IPS DF 6.9 (cell line): ENCODE data around the gene VPS13D.

Source experiments
- DNase-seq: peaks from one replicate; pipeline ENCODE4 v3.0.0-alpha.2; 2013; ENCODE audit warnings: low read depth, low spot score
- H3K27ac ChIP-seq: one replicate; pipeline ENCODE4 v1.5.1; 2013; ENCODE audit warnings: low read length, control low read depth
- H3K27me3 ChIP-seq: 2 replicates; pipeline ENCODE4 v1.6.1; 2013; ENCODE audit warnings: mild to moderate bottlenecking, low read length; ENCODE audit not compliant: control insufficient read depth, insufficient read depth
- H3K36me3 ChIP-seq: 2 replicates; pipeline ENCODE4 v1.6.1; 2013; ENCODE audit warnings: low read length; ENCODE audit not compliant: control insufficient read depth, insufficient read depth
- H3K4me1 ChIP-seq: 2 replicates; pipeline ENCODE4 v1.6.1; 2013; ENCODE audit warnings: low read length; ENCODE audit not compliant: control insufficient read depth, insufficient read depth
- H3K4me3 ChIP-seq: 2 replicates; pipeline ENCODE4 v1.5.1; 2013; ENCODE audit warnings: mild to moderate bottlenecking, low read length
- H3K9me3 ChIP-seq: 2 replicates; pipeline ENCODE4 v1.6.1; 2013; ENCODE audit warnings: low read length, inconsistent platforms; ENCODE audit not compliant: control insufficient read depth, insufficient read depth
- WGBS: extraction: QIAGEN DNeasy Blood & Tissue Kit; methylation state at CpG from one replicate; pipeline ENCODE4 v1.1.7; 2013; ENCODE audit warnings: mixed read lengths, missing lambda C conversion rate; ENCODE audit not compliant: insufficient read length, insufficient coverage; 5-methylcytosine and 5-hydroxymethylcytosine counted together

The VPS13D gene

GRCh38 chr1:12479311-12479710, 249.5 kb downstream of the VPS13D start:
- 0 out of 2 replicates have a peak, but pooled peaks cover 2% of the 10 kb centered on the region for H3K4me1 ChIP-seq
- no peak overlapping the region for H3K4me3 ChIP-seq
- H3K9me3 ChIP-seq = no peaks in the 10 kb centered on the region
- DNase-seq = no peak
- H3K27me3 ChIP-seq = no peaks in the 10 kb centered on the region
- no peak overlapping the region for H3K27ac ChIP-seq
- peaks cover 4% of the 10 kb centered on the region; the same call in 1 of the 2 replicates for H3K36me3 ChIP-seq
- WGBS = no CpG with 5 or more reads among the region's 6 CpGs

GRCh38 chr1:12480041-12480440, 250.2 kb downstream of the VPS13D start:
- no peaks in the 10 kb centered on the region for H3K9me3 ChIP-seq
- H3K4me1 ChIP-seq = 0 out of 2 replicates have a peak, but pooled peaks cover 2% of the 10 kb centered on the region
- DNase-seq = no peak
- no CpG with 5 or more reads among the region's 3 CpGs for WGBS
- peaks cover 4% of the 10 kb centered on the region; the same call in 1 of the 2 replicates for H3K36me3 ChIP-seq
- no peak overlapping the region for H3K27ac ChIP-seq
- H3K4me3 ChIP-seq = no peak overlapping the region
- no peaks in the 10 kb centered on the region for H3K27me3 ChIP-seq

- no CpG with 5 or more reads among the region's 5 CpGs for WGBS
- Histone ChIP-seq H3K36me3 (peaks cover 4% of the 10 kb centered on the region; the same call in 1 of the 2 replicates), H3K27ac (no peak overlapping the region), H3K27me3 (no peaks in the 10 kb centered on the region), H3K9me3 (no peaks in the 10 kb centered on the region), H3K4me1 (0 out of 2 replicates have a peak, but pooled peaks cover 2% of the 10 kb centered on the region), H3K4me3 (no peak overlapping the region)
- no peak for DNase-seq
Measured at GRCh38 chr1:12480748-12481362, 251.0 kb downstream of the VPS13D start.

GRCh38 chr1:12481928-12482327, 252.1 kb downstream of the VPS13D start:
- no CpG with 5 or more reads among the region's 6 CpGs for WGBS
- Histone ChIP-seq H3K27me3 (no peaks in the 10 kb centered on the region), H3K9me3 (no peaks in the 10 kb centered on the region), H3K4me1 (0 out of 2 replicates have a peak, but pooled peaks cover 2% of the 10 kb centered on the region), H3K4me3 (no peak overlapping the region), H3K36me3 (peaks cover 4% of the 10 kb centered on the region; the same call in 1 of the 2 replicates), H3K27ac (no peak overlapping the region)
- no peak for DNase-seq

- DNase-seq = no peak
- Histone ChIP-seq H3K4me1 (0 out of 2 replicates have a peak, but pooled peaks cover under 1% of the 10 kb centered on the region), H3K36me3 (peaks cover 4% of the 10 kb centered on the region; the same call in 1 of the 2 replicates), H3K27ac (no peak overlapping the region), H3K9me3 (no peaks in the 10 kb centered on the region), H3K27me3 (no peaks in the 10 kb centered on the region), H3K4me3 (no peak overlapping the region)
- no CpG with 5 or more reads among the region's 3 CpGs for WGBS
Measured at GRCh38 chr1:12482988-12483387, 253.2 kb downstream of the VPS13D start.

GRCh38 chr1:12485231-12486058, 255.6 kb downstream of the VPS13D start:
- no peaks in the 10 kb centered on the region for H3K4me1 ChIP-seq
- no peaks in the 10 kb centered on the region for H3K9me3 ChIP-seq
- WGBS = no CpG with 5 or more reads among the region's 12 CpGs
- no peak overlapping the region for H3K4me3 ChIP-seq
- no peak overlapping the region for H3K27ac ChIP-seq
- no peak for DNase-seq
- no peaks in the 10 kb centered on the region for H3K27me3 ChIP-seq
- H3K36me3 ChIP-seq = no peaks in the 10 kb centered on the region

GRCh38 chr1:12486059-12486341, 256.2 kb downstream of the VPS13D start:
- whole genome bisulfite sequencing = no CpG with 5 or more reads among the region's 2 CpGs
- Histone ChIP-seq H3K4me3 (no peak overlapping the region), H3K27me3 (no peaks in the 10 kb centered on the region), H3K9me3 (no peaks in the 10 kb centered on the region), H3K4me1 (no peaks in the 10 kb centered on the region), H3K36me3 (no peaks in the 10 kb centered on the region), H3K27ac (no peak overlapping the region)
- DNase-seq = no peak

- WGBS = no CpG with 5 or more reads among the region's 18 CpGs
Measured at GRCh38 chr1:12486401-12487005, 256.7 kb downstream of the VPS13D start.

GRCh38 chr1:12487520-12487919, 257.7 kb downstream of the VPS13D start:
- no peaks in the 10 kb centered on the region for H3K36me3 ChIP-seq
- no CpG with 5 or more reads among the region's 7 CpGs for WGBS
- no peaks in the 10 kb centered on the region for H3K4me1 ChIP-seq
- no peaks in the 10 kb centered on the region for H3K9me3 ChIP-seq
- no peak overlapping the region for H3K4me3 ChIP-seq
- DNase-seq = no peak
- H3K27ac ChIP-seq = no peak overlapping the region
- H3K27me3 ChIP-seq = no peaks in the 10 kb centered on the region

More at GRCh38 chr1:12486401-12487005, 256.7 kb downstream of the VPS13D start:
- Histone ChIP-seq H3K4me1 (no peaks in the 10 kb centered on the region), H3K27me3 (no peaks in the 10 kb centered on the region), H3K9me3 (no peaks in the 10 kb centered on the region), H3K4me3 (no peak overlapping the region), H3K36me3 (no peaks in the 10 kb centered on the region), H3K27ac (no peak overlapping the region)
- DNase-seq = no peak

- DNase-seq = no peak
- Histone ChIP-seq H3K4me3 (no peak overlapping the region), H3K27me3 (no peaks in the 10 kb centered on the region), H3K27ac (no peak overlapping the region), H3K36me3 (no peaks in the 10 kb centered on the region), H3K4me1 (no peaks in the 10 kb centered on the region), H3K9me3 (no peaks in the 10 kb centered on the region)
- no CpG with 5 or more reads among the region's 4 CpGs for WGBS
Measured at GRCh38 chr1:12488666-12489354, 259.0 kb downstream of the VPS13D start.
